Measurements from ENCODE around the gene VMO1. TPM values are rescaled to one million over a fixed set of nuclear protein-coding genes. Genes with fewer than 3 reads are reported as not detected.

Gene VMO1
- total RNA-seq, 1 experiment from 2014 or later, result 0.54 TPM

DNA sequence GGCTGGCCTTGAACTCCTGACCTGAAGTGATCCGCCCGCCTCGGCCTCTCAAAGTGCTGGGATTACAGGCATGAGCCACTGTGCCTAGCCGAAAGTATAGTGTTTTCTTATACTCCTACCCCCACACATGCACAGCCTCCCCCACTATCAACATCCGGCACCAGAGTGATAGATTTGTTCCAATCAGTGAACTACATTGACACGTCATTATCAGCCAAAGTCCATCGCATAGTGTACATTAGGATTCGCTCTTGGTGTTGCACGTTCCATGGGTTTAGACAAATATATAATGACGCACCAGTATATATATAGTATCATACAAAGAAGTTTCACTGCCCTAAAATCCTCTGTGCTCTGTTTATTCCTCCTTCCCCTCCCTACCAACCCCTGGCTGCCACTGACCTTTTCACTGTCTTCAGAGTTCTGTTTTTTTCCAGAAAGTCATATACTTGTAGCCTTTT is 26.4 kb downstream of the VMO1 start:
- Histone ChIP-seq H3K36me3 (ENCODE audit: control insufficient read depth, insufficient read depth, low read length) (no peaks in the 10 kb centered on the region), H3K4me1 (no peaks in the 10 kb centered on the region), H3K9me3 (no peaks in the 10 kb centered on the region), H3K4me3 (ENCODE audit: low read depth, low read length) (no peak overlapping the region), H3K27me3 (replicated peaks; ENCODE audit: control insufficient read depth, insufficient read depth, low read length) (no peaks in the 10 kb centered on the region)
- CTCF ChIA-PET, result no interaction called here
- Mint-ChIP-seq H3K27me3 (ENCODE audit: insufficient read depth, unreplicated experiment) (no peaks in the 10 kb centered on the region), H3K27ac (ENCODE audit: unreplicated experiment) (no peak overlapping the region), H3K4me3 (ENCODE audit: unreplicated experiment) (no peak overlapping the region), H3K4me1 (ENCODE audit: low read depth, unreplicated experiment) (peaks cover 4% of the 10 kb centered on the region), H3K9me3 (ENCODE audit: unreplicated experiment) (no peaks in the 10 kb centered on the region), H3K36me3 (ENCODE audit: insufficient read depth, unreplicated experiment) (no peaks in the 10 kb centered on the region)
- TF ChIP-seq, protein P1, sequence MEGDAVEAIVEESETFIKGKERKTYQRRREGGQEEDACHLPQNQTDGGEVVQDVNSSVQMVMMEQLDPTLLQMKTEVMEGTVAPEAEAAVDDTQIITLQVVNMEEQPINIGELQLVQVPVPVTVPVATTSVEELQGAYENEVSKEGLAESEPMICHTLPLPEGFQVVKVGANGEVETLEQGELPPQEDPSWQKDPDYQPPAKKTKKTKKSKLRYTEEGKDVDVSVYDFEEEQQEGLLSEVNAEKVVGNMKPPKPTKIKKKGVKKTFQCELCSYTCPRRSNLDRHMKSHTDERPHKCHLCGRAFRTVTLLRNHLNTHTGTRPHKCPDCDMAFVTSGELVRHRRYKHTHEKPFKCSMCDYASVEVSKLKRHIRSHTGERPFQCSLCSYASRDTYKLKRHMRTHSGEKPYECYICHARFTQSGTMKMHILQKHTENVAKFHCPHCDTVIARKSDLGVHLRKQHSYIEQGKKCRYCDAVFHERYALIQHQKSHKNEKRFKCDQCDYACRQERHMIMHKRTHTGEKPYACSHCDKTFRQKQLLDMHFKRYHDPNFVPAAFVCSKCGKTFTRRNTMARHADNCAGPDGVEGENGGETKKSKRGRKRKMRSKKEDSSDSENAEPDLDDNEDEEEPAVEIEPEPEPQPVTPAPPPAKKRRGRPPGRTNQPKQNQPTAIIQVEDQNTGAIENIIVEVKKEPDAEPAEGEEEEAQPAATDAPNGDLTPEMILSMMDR (IDR thresholded peaks at IDR 0.05; ENCODE audit: insufficient read depth in 1 of 2, low read depth in 1 of 2, low read length in 1 of 2, severe bottlenecking in 1 of 2, unreplicated experiment in 1 of 2), result no peak
- POLR2A ChIA-PET, result no interaction called here
- intact Hi-C loops (cut with micrococcal nuclease; ENCODE audit: unreplicated experiment), result no loop called here
- no TSS peak for BruUV-seq (replicated peaks)
- peak in 1 of 2 experiments; percentile 20 for DNase-seq

DNA sequence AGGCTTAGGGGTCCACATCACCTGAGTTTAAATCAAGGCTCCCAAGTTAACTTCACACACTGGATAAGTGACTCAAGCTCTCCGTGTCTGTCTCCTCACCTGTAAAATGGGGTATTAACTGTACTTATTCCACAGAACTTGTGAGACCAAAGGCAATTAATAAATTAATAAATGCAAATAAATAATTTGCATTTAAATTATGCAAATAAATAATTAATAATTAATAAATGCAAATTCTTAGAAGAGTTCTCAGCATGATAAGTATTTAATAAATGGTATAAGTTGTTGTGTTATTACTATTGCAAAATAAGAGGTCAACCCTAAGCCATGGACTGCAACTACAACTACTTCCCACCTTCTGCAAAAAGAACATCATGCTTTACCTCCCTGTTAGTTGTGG is 32.8 kb downstream of the VMO1 start:
- no peaks in the 10 kb centered on the region for H3K9me3 Mint-ChIP-seq (ENCODE audit: unreplicated experiment)
- CTCF ChIA-PET, result interaction anchor here (0.7 kb wide), 1 partner anchor 156 kb away, joined by 4 read pairs; no protein-coding TSS in a partner anchor
- POLR2A ChIA-PET, result no interaction called here

DNA sequence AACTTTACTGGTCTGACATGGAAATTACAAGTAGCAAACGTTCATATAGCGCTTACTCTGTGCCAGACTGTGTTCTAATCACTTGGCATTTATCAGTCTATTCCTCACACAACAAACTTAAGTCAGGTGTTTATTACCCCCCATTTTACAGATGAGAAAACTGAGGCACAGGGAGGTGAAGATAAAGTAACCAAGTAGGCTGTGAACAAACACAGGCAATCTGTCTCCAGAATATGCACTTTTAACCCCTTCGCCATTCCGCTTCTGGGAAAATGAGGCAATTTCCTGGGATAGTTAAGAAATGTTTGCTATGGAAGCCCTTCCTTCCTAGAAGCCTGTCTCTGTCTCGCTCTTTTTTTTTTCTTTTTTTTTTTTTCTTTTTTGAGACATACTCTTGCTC is 34.2 kb downstream of the VMO1 start:
- Histone ChIP-seq H3K4me1 (no peaks in the 10 kb centered on the region), H3K36me3 (ENCODE audit: control insufficient read depth, insufficient read depth, low read length) (no peaks in the 10 kb centered on the region), H3K27me3 (replicated peaks; ENCODE audit: control insufficient read depth, insufficient read depth, low read length) (no peaks in the 10 kb centered on the region), H3K4me3 (ENCODE audit: low read depth, low read length) (no peak overlapping the region), H3K9me3 (no peaks in the 10 kb centered on the region)
- intact Hi-C loops (cut with micrococcal nuclease; ENCODE audit: unreplicated experiment), result no loop called here
- no TSS peak for BruUV-seq (replicated peaks)
- ChIA-PET CTCF (no interaction called here), POLR2A (no interaction called here)
- no peaks in the 10 kb centered on the region for H3K4me1 Mint-ChIP-seq (ENCODE audit: low read depth, unreplicated experiment)
- no peak overlapping the region for H3K27ac Mint-ChIP-seq (ENCODE audit: unreplicated experiment)
- no peaks in the 10 kb centered on the region for H3K27me3 Mint-ChIP-seq (ENCODE audit: insufficient read depth, unreplicated experiment)
- no peaks in the 10 kb centered on the region for H3K36me3 Mint-ChIP-seq (ENCODE audit: insufficient read depth, unreplicated experiment)
- H3K9me3 Mint-ChIP-seq (ENCODE audit: unreplicated experiment), result no peaks in the 10 kb centered on the region
- TF ChIP-seq, protein P1 (IDR thresholded peaks at IDR 0.05; ENCODE audit: insufficient read depth in 1 of 2, low read depth in 1 of 2, low read length in 1 of 2, severe bottlenecking in 1 of 2, unreplicated experiment in 1 of 2), result no peak
- no peak for DNase-seq
- H3K4me3 Mint-ChIP-seq (ENCODE audit: unreplicated experiment), result no peak overlapping the region

More for the DNA sequence above, 32.8 kb downstream of the VMO1 start:
- intact Hi-C loops (cut with micrococcal nuclease; ENCODE audit: unreplicated experiment), result no loop called here
- DNase-seq, result no peak
- Histone ChIP-seq H3K4me3 (ENCODE audit: low read depth, low read length) (no peak overlapping the region), H3K4me1 (no peaks in the 10 kb centered on the region), H3K9me3 (no peaks in the 10 kb centered on the region), H3K27me3 (replicated peaks; ENCODE audit: control insufficient read depth, insufficient read depth, low read length) (no peaks in the 10 kb centered on the region), H3K36me3 (ENCODE audit: control insufficient read depth, insufficient read depth, low read length) (no peaks in the 10 kb centered on the region)
- TF ChIP-seq, protein P1 (IDR thresholded peaks at IDR 0.05; ENCODE audit: insufficient read depth in 1 of 2, low read depth in 1 of 2, low read length in 1 of 2, severe bottlenecking in 1 of 2, unreplicated experiment in 1 of 2), result no peak
- Mint-ChIP-seq H3K27me3 (ENCODE audit: insufficient read depth, unreplicated experiment) (no peaks in the 10 kb centered on the region), H3K4me3 (ENCODE audit: unreplicated experiment) (no peak overlapping the region), H3K27ac (ENCODE audit: unreplicated experiment) (no peak overlapping the region), H3K4me1 (ENCODE audit: low read depth, unreplicated experiment) (peaks cover 4% of the 10 kb centered on the region), H3K36me3 (ENCODE audit: insufficient read depth, unreplicated experiment) (no peaks in the 10 kb centered on the region)
- no TSS peak for BruUV-seq (replicated peaks)
